H9 (cell line): ENCODE data around the gene TDRD7. TPM values are rescaled to one million over a fixed set of nuclear protein-coding genes. Genes with fewer than 3 reads are reported as not detected.

Source experiments
- DNase-seq: peaks from one replicate; pipeline ENCODE4 v3.0.0-alpha.2; 2017
- H2AFZ ChIP-seq: one replicate; pipeline ENCODE4 v1.6.1; 2013; ENCODE audit warnings: mild to moderate bottlenecking, low read length, control low read depth, moderate library complexity
- H2AK5ac ChIP-seq: 2 replicates; pipeline ENCODE4 v1.6.1; 2013; ENCODE audit warnings: low read length, control low read depth, mixed read lengths; ENCODE audit not compliant: insufficient read length
- H2BK120ac ChIP-seq: one replicate; pipeline ENCODE4 v1.6.1; 2013; ENCODE audit warnings: low read depth, mild to moderate bottlenecking, low read length, control low read depth, inconsistent platforms; ENCODE audit not compliant: poor library complexity, severe bottlenecking
- H2BK12ac ChIP-seq: 2 replicates; pipeline ENCODE4 v1.6.1; 2013; ENCODE audit warnings: low read length, control low read depth, mixed read lengths, low read depth; ENCODE audit not compliant: insufficient read length
- H2BK15ac ChIP-seq: 2 replicates; pipeline ENCODE4 v1.6.1; 2013; ENCODE audit warnings: low read depth, low read length, control low read depth
- H2BK20ac ChIP-seq: one replicate; pipeline ENCODE4 v1.6.1; 2013; ENCODE audit warnings: low read depth, mild to moderate bottlenecking, low read length, control low read depth, inconsistent platforms; ENCODE audit not compliant: poor library complexity, severe bottlenecking
- H2BK5ac ChIP-seq: 2 replicates; pipeline ENCODE4 v1.6.1; 2013; ENCODE audit warnings: low read length, control low read depth, mixed read lengths; ENCODE audit not compliant: insufficient read length
- H3K14ac ChIP-seq: 2 replicates; pipeline ENCODE4 v1.6.1; 2013; ENCODE audit warnings: low read length, control low read depth; ENCODE audit not compliant: insufficient read depth
- H3K18ac ChIP-seq: 2 replicates; pipeline ENCODE4 v1.6.1; 2013; ENCODE audit warnings: low read depth, mild to moderate bottlenecking, mixed read lengths, low read length, control low read depth; ENCODE audit not compliant: insufficient read length
- H3K23ac ChIP-seq: 2 replicates; pipeline ENCODE4 v1.6.1; 2013; ENCODE audit warnings: low read length, control low read depth, mixed read lengths, low read depth; ENCODE audit not compliant: insufficient read length
- H3K23me2 ChIP-seq: 2 replicates; pipeline ENCODE4 v1.6.1; 2013; ENCODE audit warnings: low read depth, mild to moderate bottlenecking, mixed read lengths, low read length, control low read depth; ENCODE audit not compliant: insufficient read length, poor library complexity, severe bottlenecking
- H3K27ac ChIP-seq: 2 replicates; pipeline ENCODE4 v1.5.1; 2013; ENCODE audit warnings: low read length, control low read depth, mixed read lengths, low read depth; ENCODE audit not compliant: insufficient read length
- H3K27me3 ChIP-seq: 2 replicates; pipeline ENCODE4 v1.6.1; 2013; ENCODE audit warnings: low read length, control low read depth, inconsistent platforms; ENCODE audit not compliant: insufficient read depth
- H3K4ac ChIP-seq: 2 replicates; pipeline ENCODE4 v1.6.1; 2013; ENCODE audit warnings: low read depth, mild to moderate bottlenecking, control low read depth, inconsistent platforms, low read length, moderate library complexity
- H3K4me1 ChIP-seq: 2 replicates; pipeline ENCODE4 v1.6.1; 2013; ENCODE audit warnings: low read length, control low read depth, inconsistent platforms; ENCODE audit not compliant: insufficient read depth
- H3K4me2 ChIP-seq: 2 replicates; pipeline ENCODE4 v1.6.1; 2013; ENCODE audit warnings: low read length, control low read depth, mixed read lengths; ENCODE audit not compliant: insufficient read length, insufficient read depth
- H3K56ac ChIP-seq: 2 replicates; pipeline ENCODE4 v1.6.1; 2013; ENCODE audit warnings: low read depth, mild to moderate bottlenecking, mixed read lengths, low read length, control low read depth; ENCODE audit not compliant: insufficient read length
- H3K79me1 ChIP-seq: 2 replicates; pipeline ENCODE4 v1.6.1; 2013; ENCODE audit warnings: low read depth, mild to moderate bottlenecking, moderate library complexity, low read length, control low read depth, inconsistent platforms; ENCODE audit not compliant: insufficient read depth, poor library complexity, severe bottlenecking
- H3K79me2 ChIP-seq: 2 replicates; pipeline ENCODE4 v1.6.1; 2013; ENCODE audit warnings: low read length, control low read depth, inconsistent platforms; ENCODE audit not compliant: insufficient read depth
- H3K9ac ChIP-seq: 2 replicates; pipeline ENCODE4 v1.6.1; 2013; ENCODE audit warnings: low read length, control low read depth, mixed read lengths; ENCODE audit not compliant: insufficient read length; ENCODE audit errors: extremely low read depth
- H3K9me3 ChIP-seq: one replicate; pipeline ENCODE4 v1.6.1; 2013; ENCODE audit warnings: low read depth, low read length, inconsistent platforms; ENCODE audit not compliant: control insufficient read depth
- H3T11ph ChIP-seq: one replicate; pipeline ENCODE4 v1.6.1; 2013; ENCODE audit warnings: mild to moderate bottlenecking, low read length, control low read depth, inconsistent platforms
- H4K20me1 ChIP-seq: one replicate; pipeline ENCODE4 v1.6.1; 2013; ENCODE audit not compliant: control insufficient read depth, insufficient read length, insufficient read depth
- H4K5ac ChIP-seq: 2 replicates; pipeline ENCODE4 v1.6.1; 2013; ENCODE audit warnings: low read depth, mild to moderate bottlenecking, mixed read lengths, low read length, control low read depth; ENCODE audit not compliant: insufficient read length
- H4K8ac ChIP-seq: replicated peaks from 2 replicates; pipeline ENCODE4 v1.6.1; 2013; ENCODE audit warnings: low read length, control low read depth, mixed read lengths, low read depth; ENCODE audit not compliant: insufficient read length
- H4K91ac ChIP-seq: 2 replicates; pipeline ENCODE4 v1.6.1; 2013; ENCODE audit warnings: low read depth, mild to moderate bottlenecking, moderate library complexity, mixed read lengths, low read length, control low read depth; ENCODE audit not compliant: insufficient read length
- H3K27ac Mint-ChIP-seq, 3 experiments: 2 replicates in 2 of 3; 3 replicates in 1 of 3; pipeline ENCODE4 v1.8.0; 2020 to 2021; ENCODE audit warnings: mixed read lengths in 3 of 3, mild to moderate bottlenecking in 1 of 3, moderate library complexity in 1 of 3
- H3K27me3 Mint-ChIP-seq: 2 replicates; pipeline ENCODE4 v1.8.0; 2021; ENCODE audit warnings: low read depth, mild to moderate bottlenecking, moderate library complexity, mixed read lengths
- H3K36me3 Mint-ChIP-seq, 3 experiments: 2 replicates in 2 of 3; 3 replicates in 1 of 3; pipeline ENCODE4 v1.8.0; 2020 to 2021; ENCODE audit warnings: low read depth in 3 of 3, mixed read lengths in 3 of 3; ENCODE audit not compliant: insufficient read depth in 1 of 3
- H3K4me1 Mint-ChIP-seq, 2 experiments: 2 replicates each; pipeline ENCODE4 v1.8.0; 2020; ENCODE audit warnings: mixed read lengths in 2 of 2
- H3K4me3 Mint-ChIP-seq, 2 experiments: 2 replicates in 1 of 2; 3 replicates in 1 of 2; pipeline ENCODE4 v1.8.0; 2020 to 2021; ENCODE audit warnings: mild to moderate bottlenecking in 2 of 2, mixed read lengths in 2 of 2, moderate library complexity in 1 of 2
- H3K9me3 Mint-ChIP-seq, 2 experiments: 2 replicates in 1 of 2; 3 replicates in 1 of 2; pipeline ENCODE4 v1.8.0; 2020; ENCODE audit warnings: mild to moderate bottlenecking in 2 of 2, mixed read lengths in 2 of 2, moderate library complexity in 1 of 2
- WGBS: extraction: QIAGEN DNeasy Blood & Tissue Kit; methylation state at CpG from one replicate; pipeline ENCODE4 v1.1.7; 2013; ENCODE audit warnings: missing lambda C conversion rate, low lambda C conversion rate, mixed read lengths; ENCODE audit not compliant: insufficient read length; ENCODE audit errors: extremely low coverage; 5-methylcytosine and 5-hydroxymethylcytosine counted together
- total RNA-seq: library from RNA; stranded (reverse); gene quantifications from 2 replicates; pipeline ENCODE4 v1.2.1, GENCODE V29; 2021
- TF ChIP-seq, protein P1 (sequence below): fragments of 200-600 bp; sonication (generic); conservative IDR thresholded peaks from 3 replicates; pipeline ENCODE4 v1.8.0; 2021; ENCODE audit warnings: antibody characterized with exemption, mild to moderate bottlenecking

The TDRD7 gene
- total RNA-seq, 1 experiment from 2014 or later = 5.1 TPM

DNA sequence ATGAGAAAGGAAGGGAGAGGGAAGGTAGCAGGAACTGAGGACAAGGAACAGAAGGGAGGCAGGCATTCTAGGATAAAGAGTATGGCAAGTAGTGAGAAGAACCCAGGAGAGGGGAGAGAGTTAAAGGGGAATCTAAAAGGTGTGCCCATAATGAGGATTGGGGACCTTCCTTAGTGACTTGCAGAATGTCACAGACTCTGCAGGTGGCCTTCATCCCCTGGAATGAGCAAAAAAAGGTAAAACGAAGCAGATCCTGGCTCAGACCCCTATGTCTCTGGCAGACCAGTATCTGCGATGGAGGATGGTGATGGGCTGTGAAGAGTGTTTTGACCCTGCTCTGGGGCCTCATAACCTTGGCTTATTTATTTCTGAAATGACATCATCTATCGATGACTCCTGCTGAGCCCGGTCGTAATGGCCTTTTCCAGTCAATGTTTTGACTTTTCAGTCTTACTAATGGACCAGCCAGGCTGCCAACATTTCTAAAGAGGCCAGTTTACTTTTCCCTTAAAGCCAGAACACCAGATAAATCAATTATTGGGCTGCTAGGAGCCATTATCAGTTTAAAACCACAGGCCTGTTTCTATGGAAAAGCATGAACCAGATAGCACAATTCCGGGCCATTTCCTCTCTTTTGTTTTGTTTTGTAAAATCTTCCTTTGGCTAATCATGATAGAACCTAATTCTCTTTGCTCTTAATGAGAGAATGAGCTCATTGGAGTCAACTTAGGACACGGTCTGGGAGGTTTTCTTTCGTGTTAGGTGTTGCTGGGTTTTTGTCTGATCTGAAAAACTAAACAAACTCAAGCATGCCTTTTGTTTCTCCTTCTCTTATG lies 92.7 kb downstream of the TDRD7 start:
- H3K27ac Mint-ChIP-seq = no peak overlapping the region
- no CpG with 5 or more reads among the region's 8 CpGs for WGBS
- peaks cover 41% of the 10 kb centered on the region for H3K27me3 ChIP-seq

More for the DNA sequence above, 92.7 kb downstream of the TDRD7 start:
- Histone ChIP-seq H3T11ph (no peak overlapping the region), H4K20me1 (no peaks in the 10 kb centered on the region), H4K5ac (no peak overlapping the region), H3K4me1 (no peaks in the 10 kb centered on the region; the same call in 1 of the 2 replicates), H3K14ac (no peak overlapping the region), H2BK5ac (no peak overlapping the region), H4K91ac (no peak overlapping the region), H3K23ac (no peak overlapping the region), H2BK15ac (no peak overlapping the region), H3K27ac (no peak overlapping the region), H3K18ac (no peak overlapping the region), H2AFZ (no peak overlapping the region), H3K4ac (no peak overlapping the region), H3K9ac (no peak overlapping the region), H2BK120ac (no peak overlapping the region), H3K56ac (no peak overlapping the region), H2BK12ac (no peak overlapping the region), H3K4me2 (no peak overlapping the region), H2BK20ac (no peak overlapping the region), H3K9me3 (no peaks in the 10 kb centered on the region), H3K23me2 (peaks cover 16% of the 10 kb centered on the region), H3K79me1 (no peaks in the 10 kb centered on the region), H3K79me2 (no peaks in the 10 kb centered on the region), H4K8ac (no peak overlapping the region), H2AK5ac (no peak overlapping the region)
- Mint-ChIP-seq H3K9me3 (no peaks in the 10 kb centered on the region; a peak in 1 of 5 replicates), H3K4me3 (no peak overlapping the region), H3K27me3 (peaks cover 19% of the 10 kb centered on the region), H3K36me3 (no peaks in the 10 kb centered on the region; a peak in 1 of 7 replicates), H3K4me1 (peaks cover 10 to 16% of the 10 kb centered on the region in 2 experiments)
- no peak for DNase-seq
- TF ChIP-seq, protein P1, sequence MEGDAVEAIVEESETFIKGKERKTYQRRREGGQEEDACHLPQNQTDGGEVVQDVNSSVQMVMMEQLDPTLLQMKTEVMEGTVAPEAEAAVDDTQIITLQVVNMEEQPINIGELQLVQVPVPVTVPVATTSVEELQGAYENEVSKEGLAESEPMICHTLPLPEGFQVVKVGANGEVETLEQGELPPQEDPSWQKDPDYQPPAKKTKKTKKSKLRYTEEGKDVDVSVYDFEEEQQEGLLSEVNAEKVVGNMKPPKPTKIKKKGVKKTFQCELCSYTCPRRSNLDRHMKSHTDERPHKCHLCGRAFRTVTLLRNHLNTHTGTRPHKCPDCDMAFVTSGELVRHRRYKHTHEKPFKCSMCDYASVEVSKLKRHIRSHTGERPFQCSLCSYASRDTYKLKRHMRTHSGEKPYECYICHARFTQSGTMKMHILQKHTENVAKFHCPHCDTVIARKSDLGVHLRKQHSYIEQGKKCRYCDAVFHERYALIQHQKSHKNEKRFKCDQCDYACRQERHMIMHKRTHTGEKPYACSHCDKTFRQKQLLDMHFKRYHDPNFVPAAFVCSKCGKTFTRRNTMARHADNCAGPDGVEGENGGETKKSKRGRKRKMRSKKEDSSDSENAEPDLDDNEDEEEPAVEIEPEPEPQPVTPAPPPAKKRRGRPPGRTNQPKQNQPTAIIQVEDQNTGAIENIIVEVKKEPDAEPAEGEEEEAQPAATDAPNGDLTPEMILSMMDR = no peak
